ENCODE data around the gene BRME1. TPM values are rescaled to one million over a fixed set of nuclear protein-coding genes. Genes with fewer than 3 reads are reported as not detected.

BRME1 gene
- total RNA-seq, 1 experiment from 2014 or later, result 13.9 TPM

DNA sequence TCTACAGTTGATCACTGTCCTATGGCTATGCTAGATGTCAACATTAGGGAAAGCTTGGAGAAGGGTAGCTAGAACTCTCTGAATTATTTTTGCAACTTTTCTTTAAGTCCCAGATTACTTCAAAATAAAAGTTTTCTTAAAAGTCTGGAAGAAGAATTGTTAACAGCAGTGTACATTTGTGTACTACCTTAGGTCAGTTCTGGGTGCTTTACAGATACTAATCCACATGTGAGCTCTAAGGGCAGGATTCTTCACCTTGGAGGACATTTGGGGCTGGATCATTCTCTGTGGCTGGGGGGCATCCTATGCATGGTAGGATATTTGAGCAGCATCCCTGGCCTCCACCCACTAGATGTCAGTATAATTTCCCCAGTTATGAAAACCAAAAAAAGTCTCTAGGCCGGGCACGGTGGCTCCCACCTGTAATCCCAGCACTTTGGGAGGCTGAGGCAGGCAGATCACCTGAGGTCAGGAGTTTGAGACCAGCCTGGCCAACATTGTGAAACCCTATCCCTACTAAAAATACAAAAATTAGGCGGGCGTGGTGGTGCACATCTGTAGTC, 2.8 kb downstream of the BRME1 start:
- Histone ChIP-seq H4K20me1 (ENCODE audit: insufficient read depth) (no peaks in the 10 kb centered on the region), H3K79me2 (ENCODE audit: low read depth) (peaks cover 15% of the 10 kb centered on the region), H3K4me1 (replicated peaks; ENCODE audit: insufficient read depth) (peaks cover 11% of the 10 kb centered on the region; the same call in 1 of the 2 replicates), H3K4me2 (no peak overlapping the region), H3K27me3 (ENCODE audit: insufficient read depth, low read depth) (no peaks in the 10 kb centered on the region), H3K36me3 (ENCODE audit: low read depth) (no peaks in the 10 kb centered on the region), H3K9me2 (ENCODE audit: insufficient read depth) (no peaks in the 10 kb centered on the region), H3K27ac (no peak overlapping the region), H3K4me3 (no peak overlapping the region), H3K9me3 (ENCODE audit: insufficient read depth, low read depth) (no peaks in the 10 kb centered on the region), H2AFZ (no peak overlapping the region), H3F3A (ENCODE audit: insufficient read depth, low read depth) (peaks cover 28% of the 10 kb centered on the region; the same call in 1 of the 2 replicates)
- CTCF ChIA-PET, result interaction anchor here (0.6 to 0.7 kb wide), 4 partner anchors 13 to 499 kb away, joined by 3 to 6 read pairs (median 4); no protein-coding TSS in a partner anchor
- POLR2A ChIA-PET (ENCODE audit: unreplicated experiment), result no interaction called here
- DNase-seq, result no peak
- no TSS peak for BruUV-seq (replicated peaks)
- TF ChIP-seq, protein P1, sequence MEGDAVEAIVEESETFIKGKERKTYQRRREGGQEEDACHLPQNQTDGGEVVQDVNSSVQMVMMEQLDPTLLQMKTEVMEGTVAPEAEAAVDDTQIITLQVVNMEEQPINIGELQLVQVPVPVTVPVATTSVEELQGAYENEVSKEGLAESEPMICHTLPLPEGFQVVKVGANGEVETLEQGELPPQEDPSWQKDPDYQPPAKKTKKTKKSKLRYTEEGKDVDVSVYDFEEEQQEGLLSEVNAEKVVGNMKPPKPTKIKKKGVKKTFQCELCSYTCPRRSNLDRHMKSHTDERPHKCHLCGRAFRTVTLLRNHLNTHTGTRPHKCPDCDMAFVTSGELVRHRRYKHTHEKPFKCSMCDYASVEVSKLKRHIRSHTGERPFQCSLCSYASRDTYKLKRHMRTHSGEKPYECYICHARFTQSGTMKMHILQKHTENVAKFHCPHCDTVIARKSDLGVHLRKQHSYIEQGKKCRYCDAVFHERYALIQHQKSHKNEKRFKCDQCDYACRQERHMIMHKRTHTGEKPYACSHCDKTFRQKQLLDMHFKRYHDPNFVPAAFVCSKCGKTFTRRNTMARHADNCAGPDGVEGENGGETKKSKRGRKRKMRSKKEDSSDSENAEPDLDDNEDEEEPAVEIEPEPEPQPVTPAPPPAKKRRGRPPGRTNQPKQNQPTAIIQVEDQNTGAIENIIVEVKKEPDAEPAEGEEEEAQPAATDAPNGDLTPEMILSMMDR (conservative IDR thresholded peaks at IDR 0.05), result peak; percentile 66
- TF ChIP-seq EZH2 (IDR thresholded peaks at IDR 0.05; ENCODE audit: low read depth), result no peak
- intact Hi-C loops (cut with micrococcal nuclease; ENCODE audit: unreplicated experiment), result no loop called here

GRCh38 chr19:13899912-13900584, 5.9 kb downstream of the BRME1 start:
- ChIA-PET POLR2A (ENCODE audit: unreplicated experiment) (no interaction called here), CTCF (no interaction called here)
- peaks cover 32% of the 10 kb centered on the region; the same call in 1 of the 2 replicates for H3F3A ChIP-seq (ENCODE audit: insufficient read depth, low read depth)
- H3K9me2 ChIP-seq (ENCODE audit: insufficient read depth), result no peaks in the 10 kb centered on the region
- DNase-seq, result no peak
- no peak overlapping the region for H3K4me3 ChIP-seq
- H2AFZ ChIP-seq, result no peak overlapping the region
- no peaks in the 10 kb centered on the region for H3K79me2 ChIP-seq (ENCODE audit: low read depth)
- H3K36me3 ChIP-seq (ENCODE audit: low read depth), result no peaks in the 10 kb centered on the region
- no TSS peak for BruUV-seq (replicated peaks)
- no peaks in the 10 kb centered on the region for H3K4me1 ChIP-seq (replicated peaks; ENCODE audit: insufficient read depth)
- no peaks in the 10 kb centered on the region for H3K27me3 ChIP-seq (ENCODE audit: insufficient read depth, low read depth)
- intact Hi-C loops (cut with micrococcal nuclease; ENCODE audit: unreplicated experiment), result no loop called here
- TF ChIP-seq EZH2 (IDR thresholded peaks at IDR 0.05; ENCODE audit: low read depth), result no peak
- TF ChIP-seq, protein P1 (conservative IDR thresholded peaks at IDR 0.05), result no peak
- H3K9me3 ChIP-seq (ENCODE audit: insufficient read depth, low read depth), result no peaks in the 10 kb centered on the region
- no peaks in the 10 kb centered on the region for H4K20me1 ChIP-seq (ENCODE audit: insufficient read depth)
- H3K27ac ChIP-seq, result no peak overlapping the region
- no peak overlapping the region for H3K4me2 ChIP-seq

DNA sequence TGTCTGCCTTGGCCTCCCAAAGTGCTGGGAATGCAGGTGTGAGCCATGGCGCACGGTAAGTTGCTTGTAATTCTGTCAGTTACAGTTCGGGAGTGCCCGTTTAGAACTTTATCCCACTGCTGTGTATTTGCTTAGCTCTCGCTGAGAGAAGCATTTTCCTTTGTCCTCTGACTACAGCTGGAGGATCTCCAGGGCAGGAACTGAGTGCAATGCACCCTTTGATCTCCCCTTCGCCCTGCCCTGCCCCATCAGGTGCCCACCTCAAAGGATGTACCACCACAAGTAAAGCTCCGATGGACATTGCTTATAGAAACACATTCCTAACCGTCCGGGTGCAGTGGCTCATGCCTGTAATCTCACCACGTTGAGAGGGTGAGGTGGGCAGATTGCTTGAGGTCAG, 6.5 kb downstream of the BRME1 start:
- intact Hi-C loops (cut with micrococcal nuclease; ENCODE audit: unreplicated experiment), result no loop called here
- Histone ChIP-seq H3K4me2 (no peak overlapping the region), H3K9me2 (ENCODE audit: insufficient read depth) (no peaks in the 10 kb centered on the region), H3K9me3 (ENCODE audit: insufficient read depth, low read depth) (no peaks in the 10 kb centered on the region), H3F3A (ENCODE audit: insufficient read depth, low read depth) (peaks cover 34% of the 10 kb centered on the region; the same call in 1 of the 2 replicates), H3K79me2 (ENCODE audit: low read depth) (no peaks in the 10 kb centered on the region), H3K27ac (no peak overlapping the region), H3K4me1 (replicated peaks; ENCODE audit: insufficient read depth) (no peaks in the 10 kb centered on the region), H4K20me1 (ENCODE audit: insufficient read depth) (no peaks in the 10 kb centered on the region), H2AFZ (no peak overlapping the region), H3K27me3 (ENCODE audit: insufficient read depth, low read depth) (no peaks in the 10 kb centered on the region), H3K36me3 (ENCODE audit: low read depth) (no peaks in the 10 kb centered on the region), H3K4me3 (no peak overlapping the region)
- TF ChIP-seq, protein P1 (conservative IDR thresholded peaks at IDR 0.05), result no peak
- no peak for TF ChIP-seq EZH2 (IDR thresholded peaks at IDR 0.05; ENCODE audit: low read depth)
- BruUV-seq (replicated peaks), result no TSS peak
- CTCF ChIA-PET, result no interaction called here
- POLR2A ChIA-PET (ENCODE audit: unreplicated experiment), result no interaction called here
- DNase-seq, result no peak
